WTC11 (cell line): ENCODE results near the gene CREB3. TPM values are rescaled to one million over a fixed set of nuclear protein-coding genes. Genes with fewer than 3 reads are reported as not detected.

Experiments used
- ATAC-seq: fragments of 200-7000 bp; cut with Tn5 transposase; 2 replicates; pipeline ENCODE4 v1.10.0; 2021; ENCODE audit warnings: mild to moderate bottlenecking, moderate library complexity
- CTCF ChIA-PET: fragments of 300-600 bp; sonication (Branson Sonifier 250); formaldehyde crosslinking; loops from one replicate; lab custom pipeline; 2021; ENCODE audit warnings: antibody characterized with exemption; lab: Charles Lee
- POLR2A ChIA-PET: fragments of 350-600 bp; sonication (Branson Sonifier 250); formaldehyde crosslinking; loops from one replicate; lab custom pipeline; 2021; ENCODE audit warnings: antibody characterized with exemption; lab: Charles Lee
- DNase-seq: peaks from one replicate; pipeline ENCODE4 v3.0.0; 2021; ENCODE audit warnings: low spot score
- H3K27ac Mint-ChIP-seq: 2 replicates; pipeline ENCODE4 v1.8.0; 2021; ENCODE audit warnings: mixed read lengths
- H3K27me3 Mint-ChIP-seq: 2 replicates; pipeline ENCODE4 v1.8.0; 2021; ENCODE audit warnings: low read depth, mild to moderate bottlenecking, moderate library complexity, mixed read lengths
- H3K36me3 Mint-ChIP-seq: 2 replicates; pipeline ENCODE4 v1.8.0; 2021; ENCODE audit warnings: mixed read lengths
- H3K4me1 Mint-ChIP-seq: 2 replicates; pipeline ENCODE4 v1.8.0; 2022; ENCODE audit warnings: mixed read lengths
- H3K4me3 Mint-ChIP-seq: 2 replicates; pipeline ENCODE4 v1.8.0; 2021; ENCODE audit warnings: mild to moderate bottlenecking, moderate library complexity, mixed read lengths
- H3K9me3 Mint-ChIP-seq: 2 replicates; pipeline ENCODE4 v1.8.0; 2021; ENCODE audit warnings: mixed read lengths
- CBFB ChIP-seq: sonication (generic); formaldehyde crosslinking; IDR thresholded peaks from 2 replicates; pipeline ENCODE4 v1.8.1; 2022; ENCODE audit warnings: mild to moderate bottlenecking, low read depth, missing genetic modification reagents
- ETV6 ChIP-seq: sonication (generic); formaldehyde crosslinking; IDR thresholded peaks from 2 replicates; pipeline ENCODE4 v1.8.1; 2022; ENCODE audit warnings: mild to moderate bottlenecking, missing genetic modification reagents
- FOXJ3 ChIP-seq: sonication (generic); formaldehyde crosslinking; IDR thresholded peaks from 2 replicates; pipeline ENCODE4 v1.9.0; 2021; ENCODE audit warnings: missing genetic modification reagents, mild to moderate bottlenecking, borderline replicate concordance
- KAT7 ChIP-seq: sonication (generic); formaldehyde crosslinking; IDR thresholded peaks from 2 replicates; pipeline ENCODE4 v1.8.1; 2023; ENCODE audit warnings: missing genetic modification reagents, mild to moderate bottlenecking, borderline replicate concordance
- NFE2L1 ChIP-seq: sonication (generic); formaldehyde crosslinking; IDR thresholded peaks from 2 replicates; pipeline ENCODE4 v1.8.1; 2023; ENCODE audit warnings: missing genetic modification reagents
- NR2C2 ChIP-seq: sonication (generic); formaldehyde crosslinking; IDR thresholded peaks from 2 replicates; pipeline ENCODE4 v1.8.0; 2022; ENCODE audit warnings: mild to moderate bottlenecking, missing genetic modification reagents
- SMAD3 ChIP-seq: sonication (generic); formaldehyde crosslinking; IDR thresholded peaks from 2 replicates; pipeline ENCODE4 v1.8.0; 2022; ENCODE audit warnings: missing genetic modification reagents, mild to moderate bottlenecking, borderline replicate concordance
- SMAD4 ChIP-seq: sonication (generic); formaldehyde crosslinking; IDR thresholded peaks from 2 replicates; pipeline ENCODE4 v1.8.0; 2022; ENCODE audit warnings: mild to moderate bottlenecking, missing genetic modification reagents
- TCF7 ChIP-seq: sonication (generic); formaldehyde crosslinking; IDR thresholded peaks from 2 replicates; pipeline ENCODE4 v1.8.0; 2022; ENCODE audit warnings: mild to moderate bottlenecking, low read depth, missing genetic modification reagents, moderate library complexity
- TEAD4 ChIP-seq: sonication (generic); formaldehyde crosslinking; IDR thresholded peaks from 2 replicates; pipeline ENCODE4 v1.8.0; 2022; ENCODE audit warnings: mild to moderate bottlenecking, missing genetic modification reagents
- ZBTB21 ChIP-seq: sonication (generic); formaldehyde crosslinking; IDR thresholded peaks from 2 replicates; pipeline ENCODE4 v1.8.1; 2023; ENCODE audit warnings: mild to moderate bottlenecking, missing genetic modification reagents, borderline replicate concordance
- ZNF121 ChIP-seq: sonication (generic); formaldehyde crosslinking; IDR thresholded peaks from 2 replicates; pipeline ENCODE4 v1.8.0; 2023; ENCODE audit warnings: missing genetic modification reagents
- ZNF423 ChIP-seq: fragments of 250-450 bp; sonication (Bioruptor Pico); IDR thresholded peaks from 2 replicates; pipeline ENCODE4 v2.1.2; 2022; ENCODE audit warnings: mild to moderate bottlenecking, moderate library complexity
- ZNF671 ChIP-seq: fragments of 250-450 bp; sonication (Bioruptor Pico); IDR thresholded peaks from 2 replicates; pipeline ENCODE4 v1.8.0; 2021; ENCODE audit warnings: mild to moderate bottlenecking
- total RNA-seq: library from RNA; stranded (reverse); gene quantifications from 3 replicates; pipeline ENCODE4 v1.2.3, GENCODE V29; 2021
- TF ChIP-seq, protein P1 (sequence below): sonication (generic); formaldehyde crosslinking; IDR thresholded peaks from 2 replicates; pipeline ENCODE4 v1.8.0; 2022; ENCODE audit warnings: mild to moderate bottlenecking, missing genetic modification reagents
- TF ChIP-seq, protein P2 (sequence below): sonication (generic); formaldehyde crosslinking; IDR thresholded peaks from 2 replicates; pipeline ENCODE4 v1.8.0; 2023; ENCODE audit warnings: missing genetic modification reagents, mild to moderate bottlenecking, borderline replicate concordance
- TF ChIP-seq, protein P3 (sequence below): sonication (generic); formaldehyde crosslinking; IDR thresholded peaks from 2 replicates; pipeline ENCODE4 v1.8.1; 2022; ENCODE audit warnings: low read depth, mild to moderate bottlenecking, moderate library complexity, missing genetic modification reagents, borderline replicate concordance
- TF ChIP-seq, protein P4 (sequence below): sonication (generic); formaldehyde crosslinking; IDR thresholded peaks from 2 replicates; pipeline ENCODE4 v1.8.1; 2023; ENCODE audit warnings: mild to moderate bottlenecking, missing genetic modification reagents, moderate library complexity
- TF ChIP-seq, protein P5 (sequence below): sonication (generic); formaldehyde crosslinking; IDR thresholded peaks from 2 replicates; pipeline ENCODE4 v1.8.0; 2022; ENCODE audit warnings: mild to moderate bottlenecking, missing genetic modification reagents
- TF ChIP-seq, protein P6 (sequence below): sonication (generic); formaldehyde crosslinking; IDR thresholded peaks from 2 replicates; pipeline ENCODE4 v1.8.0; 2022; ENCODE audit warnings: mild to moderate bottlenecking, missing genetic modification reagents

The CREB3 gene
- total RNA-seq, 1 experiment from 2014 or later: 21.4 TPM

DNA sequence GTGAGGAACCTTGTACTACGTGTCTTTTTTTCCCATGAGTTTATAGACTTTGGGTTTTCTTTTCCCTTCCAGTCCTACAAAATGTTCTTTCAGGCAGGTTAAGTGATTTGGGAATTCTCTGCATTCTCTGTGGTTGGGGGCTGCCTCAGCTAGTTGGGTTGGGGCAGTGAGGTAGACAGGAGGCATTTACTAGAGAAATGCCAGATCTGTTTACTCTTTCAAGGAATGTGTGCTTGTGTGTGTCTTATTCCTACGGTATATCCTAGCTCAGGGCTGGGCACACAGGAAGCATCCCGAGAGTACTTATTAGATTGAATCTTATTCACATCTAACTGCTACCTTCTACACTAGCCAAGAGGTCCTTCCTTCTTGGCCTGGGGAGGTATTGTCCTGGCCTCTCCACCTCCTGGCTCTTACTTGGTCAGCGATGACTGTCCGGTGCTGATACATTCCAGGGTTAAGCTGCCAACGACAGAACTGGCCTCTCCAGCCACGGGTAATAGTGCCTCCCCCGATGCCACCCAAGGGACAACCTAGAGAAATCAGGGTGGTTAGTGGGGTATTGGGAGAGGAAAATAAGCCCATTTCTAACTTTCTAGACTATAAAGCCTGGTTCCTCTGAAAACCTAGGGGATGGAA, 11.5 kb downstream of the CREB3 start:
- Mint-ChIP-seq H3K36me3 (peaks cover 56% of the 10 kb centered on the region), H3K4me1 (peaks cover 22% of the 10 kb centered on the region), H3K27me3 (no peaks in the 10 kb centered on the region), H3K9me3 (no peaks in the 10 kb centered on the region), H3K4me3 (no peak overlapping the region), H3K27ac (no peak overlapping the region)
- ATAC-seq (no peak), DNase-seq (no peak)
- ChIA-PET POLR2A (no interaction called here), CTCF (interaction anchor here (1.6 kb wide), 1 partner anchor 8 kb away, joined by 7 read pairs; no protein-coding TSS in a partner anchor)
- no peak for TF ChIP-seq ZNF423
- no peak for TF ChIP-seq KAT7 (CRISPR knock-in tag)
- no peak for TF ChIP-seq TCF7 (CRISPR knock-in tag)
- no peak for TF ChIP-seq CBFB (CRISPR knock-in tag)
- TF ChIP-seq, protein P1, sequence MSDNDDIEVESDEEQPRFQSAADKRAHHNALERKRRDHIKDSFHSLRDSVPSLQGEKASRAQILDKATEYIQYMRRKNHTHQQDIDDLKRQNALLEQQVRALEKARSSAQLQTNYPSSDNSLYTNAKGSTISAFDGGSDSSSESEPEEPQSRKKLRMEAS (CRISPR knock-in tag): no peak
- TF ChIP-seq, protein P2, sequence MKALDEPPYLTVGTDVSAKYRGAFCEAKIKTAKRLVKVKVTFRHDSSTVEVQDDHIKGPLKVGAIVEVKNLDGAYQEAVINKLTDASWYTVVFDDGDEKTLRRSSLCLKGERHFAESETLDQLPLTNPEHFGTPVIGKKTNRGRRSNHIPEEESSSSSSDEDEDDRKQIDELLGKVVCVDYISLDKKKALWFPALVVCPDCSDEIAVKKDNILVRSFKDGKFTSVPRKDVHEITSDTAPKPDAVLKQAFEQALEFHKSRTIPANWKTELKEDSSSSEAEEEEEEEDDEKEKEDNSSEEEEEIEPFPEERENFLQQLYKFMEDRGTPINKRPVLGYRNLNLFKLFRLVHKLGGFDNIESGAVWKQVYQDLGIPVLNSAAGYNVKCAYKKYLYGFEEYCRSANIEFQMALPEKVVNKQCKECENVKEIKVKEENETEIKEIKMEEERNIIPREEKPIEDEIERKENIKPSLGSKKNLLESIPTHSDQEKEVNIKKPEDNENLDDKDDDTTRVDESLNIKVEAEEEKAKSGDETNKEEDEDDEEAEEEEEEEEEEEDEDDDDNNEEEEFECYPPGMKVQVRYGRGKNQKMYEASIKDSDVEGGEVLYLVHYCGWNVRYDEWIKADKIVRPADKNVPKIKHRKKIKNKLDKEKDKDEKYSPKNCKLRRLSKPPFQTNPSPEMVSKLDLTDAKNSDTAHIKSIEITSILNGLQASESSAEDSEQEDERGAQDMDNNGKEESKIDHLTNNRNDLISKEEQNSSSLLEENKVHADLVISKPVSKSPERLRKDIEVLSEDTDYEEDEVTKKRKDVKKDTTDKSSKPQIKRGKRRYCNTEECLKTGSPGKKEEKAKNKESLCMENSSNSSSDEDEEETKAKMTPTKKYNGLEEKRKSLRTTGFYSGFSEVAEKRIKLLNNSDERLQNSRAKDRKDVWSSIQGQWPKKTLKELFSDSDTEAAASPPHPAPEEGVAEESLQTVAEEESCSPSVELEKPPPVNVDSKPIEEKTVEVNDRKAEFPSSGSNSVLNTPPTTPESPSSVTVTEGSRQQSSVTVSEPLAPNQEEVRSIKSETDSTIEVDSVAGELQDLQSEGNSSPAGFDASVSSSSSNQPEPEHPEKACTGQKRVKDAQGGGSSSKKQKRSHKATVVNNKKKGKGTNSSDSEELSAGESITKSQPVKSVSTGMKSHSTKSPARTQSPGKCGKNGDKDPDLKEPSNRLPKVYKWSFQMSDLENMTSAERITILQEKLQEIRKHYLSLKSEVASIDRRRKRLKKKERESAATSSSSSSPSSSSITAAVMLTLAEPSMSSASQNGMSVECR (CRISPR knock-in tag): no peak
- TF ChIP-seq ZNF671 (CRISPR knock-in tag): no peak
- TF ChIP-seq ZNF121 (CRISPR knock-in tag): no peak
- TF ChIP-seq, protein P3, sequence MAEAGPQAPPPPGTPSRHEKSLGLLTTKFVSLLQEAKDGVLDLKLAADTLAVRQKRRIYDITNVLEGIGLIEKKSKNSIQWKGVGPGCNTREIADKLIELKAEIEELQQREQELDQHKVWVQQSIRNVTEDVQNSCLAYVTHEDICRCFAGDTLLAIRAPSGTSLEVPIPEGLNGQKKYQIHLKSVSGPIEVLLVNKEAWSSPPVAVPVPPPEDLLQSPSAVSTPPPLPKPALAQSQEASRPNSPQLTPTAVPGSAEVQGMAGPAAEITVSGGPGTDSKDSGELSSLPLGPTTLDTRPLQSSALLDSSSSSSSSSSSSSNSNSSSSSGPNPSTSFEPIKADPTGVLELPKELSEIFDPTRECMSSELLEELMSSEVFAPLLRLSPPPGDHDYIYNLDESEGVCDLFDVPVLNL: no peak
- no peak for TF ChIP-seq NR2C2 (CRISPR knock-in tag)
- TF ChIP-seq FOXJ3 (CRISPR knock-in tag): no peak
- no peak for TF ChIP-seq SMAD4 (CRISPR knock-in tag)
- no peak for TF ChIP-seq NFE2L1 (CRISPR knock-in tag)
- no peak for TF ChIP-seq ETV6 (CRISPR knock-in tag)
- no peak for TF ChIP-seq SMAD3 (CRISPR knock-in tag)
- TF ChIP-seq ZBTB21 (CRISPR knock-in tag): no peak
- TF ChIP-seq, protein P4, sequence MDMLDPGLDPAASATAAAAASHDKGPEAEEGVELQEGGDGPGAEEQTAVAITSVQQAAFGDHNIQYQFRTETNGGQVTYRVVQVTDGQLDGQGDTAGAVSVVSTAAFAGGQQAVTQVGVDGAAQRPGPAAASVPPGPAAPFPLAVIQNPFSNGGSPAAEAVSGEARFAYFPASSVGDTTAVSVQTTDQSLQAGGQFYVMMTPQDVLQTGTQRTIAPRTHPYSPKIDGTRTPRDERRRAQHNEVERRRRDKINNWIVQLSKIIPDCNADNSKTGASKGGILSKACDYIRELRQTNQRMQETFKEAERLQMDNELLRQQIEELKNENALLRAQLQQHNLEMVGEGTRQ: no peak
- TF ChIP-seq TEAD4: no peak

DNA sequence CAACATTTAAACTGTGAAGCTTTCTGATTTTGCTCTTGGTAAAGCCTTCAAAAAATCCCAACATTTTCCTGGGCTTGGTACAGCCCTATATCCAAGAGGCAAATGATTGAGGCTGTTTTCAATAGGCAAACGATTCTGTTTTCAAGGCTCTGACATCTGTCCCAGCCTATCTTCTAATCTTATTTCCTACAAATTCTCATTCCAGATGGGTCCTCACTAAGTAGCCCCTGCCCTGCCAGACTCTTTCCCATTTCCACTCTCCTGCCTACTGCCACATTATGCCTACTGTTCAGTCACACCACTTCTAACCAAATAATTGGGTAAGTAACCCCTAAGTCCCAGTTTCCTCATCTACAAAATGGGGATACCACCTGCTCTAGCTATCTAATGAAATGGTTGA, 13.1 kb downstream of the CREB3 start:
- Mint-ChIP-seq H3K36me3 (peaks cover 48% of the 10 kb centered on the region), H3K4me1 (peaks cover 27% of the 10 kb centered on the region), H3K27me3 (no peaks in the 10 kb centered on the region), H3K27ac (peak overlapping the region; percentile 39; the same call in 1 of the 2 replicates), H3K4me3 (peak overlapping the region; percentile 61; the same call in 1 of the 2 replicates), H3K9me3 (no peaks in the 10 kb centered on the region)
- ChIA-PET POLR2A (no interaction called here), CTCF (interaction anchor here (0.8 to 1.6 kb wide), 4 partner anchors 9 to 90 kb away, joined by 3 to 7 read pairs (median 4); no protein-coding TSS in a partner anchor)
- no peak for ATAC-seq
- DNase-seq: no peak
- TF ChIP-seq, protein P5, sequence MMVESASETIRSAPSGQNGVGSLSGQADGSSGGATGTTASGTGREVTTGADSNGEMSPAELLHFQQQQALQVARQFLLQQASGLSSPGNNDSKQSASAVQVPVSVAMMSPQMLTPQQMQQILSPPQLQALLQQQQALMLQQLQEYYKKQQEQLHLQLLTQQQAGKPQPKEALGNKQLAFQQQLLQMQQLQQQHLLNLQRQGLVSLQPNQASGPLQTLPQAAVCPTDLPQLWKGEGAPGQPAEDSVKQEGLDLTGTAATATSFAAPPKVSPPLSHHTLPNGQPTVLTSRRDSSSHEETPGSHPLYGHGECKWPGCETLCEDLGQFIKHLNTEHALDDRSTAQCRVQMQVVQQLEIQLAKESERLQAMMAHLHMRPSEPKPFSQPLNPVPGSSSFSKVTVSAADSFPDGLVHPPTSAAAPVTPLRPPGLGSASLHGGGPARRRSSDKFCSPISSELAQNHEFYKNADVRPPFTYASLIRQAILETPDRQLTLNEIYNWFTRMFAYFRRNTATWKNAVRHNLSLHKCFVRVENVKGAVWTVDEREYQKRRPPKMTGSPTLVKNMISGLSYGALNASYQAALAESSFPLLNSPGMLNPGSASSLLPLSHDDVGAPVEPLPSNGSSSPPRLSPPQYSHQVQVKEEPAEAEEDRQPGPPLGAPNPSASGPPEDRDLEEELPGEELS: no peak
- TF ChIP-seq, protein P1 (CRISPR knock-in tag): no peak
- no peak for TF ChIP-seq ZNF121 (CRISPR knock-in tag)
- TF ChIP-seq, protein P6, sequence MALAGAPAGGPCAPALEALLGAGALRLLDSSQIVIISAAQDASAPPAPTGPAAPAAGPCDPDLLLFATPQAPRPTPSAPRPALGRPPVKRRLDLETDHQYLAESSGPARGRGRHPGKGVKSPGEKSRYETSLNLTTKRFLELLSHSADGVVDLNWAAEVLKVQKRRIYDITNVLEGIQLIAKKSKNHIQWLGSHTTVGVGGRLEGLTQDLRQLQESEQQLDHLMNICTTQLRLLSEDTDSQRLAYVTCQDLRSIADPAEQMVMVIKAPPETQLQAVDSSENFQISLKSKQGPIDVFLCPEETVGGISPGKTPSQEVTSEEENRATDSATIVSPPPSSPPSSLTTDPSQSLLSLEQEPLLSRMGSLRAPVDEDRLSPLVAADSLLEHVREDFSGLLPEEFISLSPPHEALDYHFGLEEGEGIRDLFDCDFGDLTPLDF (CRISPR knock-in tag): no peak
